HG02885 (cell line): ENCODE data around the gene PRAC1.
"Not testable (repeated sequence)": the region's sequence is repeated elsewhere in the genome, so short reads cannot be mapped to it uniquely, and the experiment has no call there.

Experiments
- ATAC-seq: cut with Tn5 transposase; IDR thresholded peaks from one replicate; pipeline ENCODE4 v1.9.1; 2021; ENCODE audit warnings: mild to moderate bottlenecking; ENCODE audit not compliant: unreplicated experiment, poor library complexity

PRAC1 gene

DNA sequence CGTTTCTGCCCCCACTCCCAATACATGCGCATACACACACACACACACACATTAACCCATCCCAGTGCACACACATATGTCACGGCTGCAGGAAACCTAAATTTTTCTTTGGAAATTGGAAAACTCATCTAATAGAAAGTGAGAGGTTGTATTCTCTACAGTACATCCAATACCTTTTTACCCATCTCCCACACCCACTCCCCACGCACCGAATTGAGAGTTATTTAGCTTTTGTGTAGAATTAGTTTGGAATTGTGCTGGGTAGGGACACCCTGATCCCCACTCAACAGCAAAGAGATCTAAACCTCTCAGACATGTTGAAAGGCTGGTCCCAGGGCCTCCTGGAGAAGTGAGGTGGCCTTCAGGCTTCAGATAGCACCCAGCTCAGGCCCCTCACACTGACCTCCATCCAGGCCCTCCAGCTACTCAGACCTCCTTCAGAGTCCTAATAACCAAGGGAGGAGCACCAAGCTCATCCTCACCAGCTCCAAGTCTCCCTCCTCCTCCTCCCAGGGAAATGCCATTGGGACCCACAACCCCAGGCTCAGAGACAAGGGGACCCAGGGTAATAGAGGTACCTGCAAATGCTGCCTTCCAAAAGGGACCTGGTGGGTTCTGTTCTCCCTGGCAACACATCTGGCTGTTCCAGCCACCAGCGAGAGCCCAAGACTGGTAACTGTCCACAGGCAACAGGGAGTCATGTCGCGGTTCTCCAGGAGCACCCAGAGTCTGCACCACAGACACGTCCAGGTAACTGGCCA is 5.3 kb upstream of the PRAC1 start:
- ATAC-seq: no peak

DNA sequence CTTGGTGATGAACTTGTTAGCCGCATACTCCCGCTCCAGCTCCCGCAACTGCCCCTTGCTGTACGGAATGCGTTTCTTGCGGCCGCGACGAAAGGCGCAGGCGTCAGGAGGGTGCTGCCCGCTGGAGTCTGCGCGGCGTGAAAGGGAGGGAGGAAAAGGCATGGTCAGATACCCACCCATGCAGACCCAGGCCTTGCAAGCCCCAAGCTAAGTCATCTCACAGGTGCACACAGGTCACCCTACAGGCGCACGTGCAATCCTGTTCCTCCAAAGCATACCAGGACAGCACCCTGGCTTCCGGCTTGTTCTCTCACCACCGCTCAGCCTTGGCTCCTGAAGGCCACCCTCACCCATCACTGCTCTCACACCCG is 4.6 kb upstream of the PRAC1 start:
- no peak for ATAC-seq

DNA sequence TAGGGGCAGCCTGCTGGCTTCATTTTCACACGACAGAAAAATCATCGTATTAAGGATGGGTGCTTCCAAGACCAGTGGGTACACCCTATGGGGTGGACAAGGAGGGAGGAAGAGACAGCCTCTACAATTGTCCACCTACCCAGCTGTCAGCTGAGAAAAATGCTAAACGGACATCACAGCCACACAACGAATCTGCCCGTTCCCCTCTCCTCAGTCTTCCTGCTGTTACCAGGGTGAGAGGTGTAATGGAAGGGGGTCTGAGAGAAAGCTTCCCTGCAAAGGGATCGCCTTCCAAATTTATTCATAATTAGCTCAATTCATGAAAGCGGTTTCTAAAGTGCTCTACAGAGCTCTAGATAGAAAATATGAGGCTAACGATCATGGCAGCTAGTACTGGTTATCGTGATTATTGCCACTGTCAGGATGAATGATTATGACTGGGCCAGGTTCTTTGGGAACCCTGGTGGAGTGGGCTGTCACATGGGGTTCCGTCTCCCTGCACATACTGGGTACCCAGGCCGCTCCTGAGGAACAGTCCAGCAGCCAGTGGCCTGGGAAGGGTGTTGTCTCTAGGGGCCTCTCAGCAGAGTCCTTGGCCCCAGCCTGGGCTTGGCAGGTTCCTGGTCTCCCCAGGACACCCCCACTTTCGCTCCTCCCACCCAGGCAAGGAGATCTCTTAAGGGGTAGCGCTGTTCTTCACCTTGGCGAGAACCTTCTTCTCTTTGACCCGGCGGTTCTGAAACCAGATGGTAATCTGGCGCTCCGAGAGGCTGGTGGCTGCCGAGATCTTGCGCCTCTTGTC is 4.0 kb upstream of the PRAC1 start:
- no peak for ATAC-seq

DNA sequence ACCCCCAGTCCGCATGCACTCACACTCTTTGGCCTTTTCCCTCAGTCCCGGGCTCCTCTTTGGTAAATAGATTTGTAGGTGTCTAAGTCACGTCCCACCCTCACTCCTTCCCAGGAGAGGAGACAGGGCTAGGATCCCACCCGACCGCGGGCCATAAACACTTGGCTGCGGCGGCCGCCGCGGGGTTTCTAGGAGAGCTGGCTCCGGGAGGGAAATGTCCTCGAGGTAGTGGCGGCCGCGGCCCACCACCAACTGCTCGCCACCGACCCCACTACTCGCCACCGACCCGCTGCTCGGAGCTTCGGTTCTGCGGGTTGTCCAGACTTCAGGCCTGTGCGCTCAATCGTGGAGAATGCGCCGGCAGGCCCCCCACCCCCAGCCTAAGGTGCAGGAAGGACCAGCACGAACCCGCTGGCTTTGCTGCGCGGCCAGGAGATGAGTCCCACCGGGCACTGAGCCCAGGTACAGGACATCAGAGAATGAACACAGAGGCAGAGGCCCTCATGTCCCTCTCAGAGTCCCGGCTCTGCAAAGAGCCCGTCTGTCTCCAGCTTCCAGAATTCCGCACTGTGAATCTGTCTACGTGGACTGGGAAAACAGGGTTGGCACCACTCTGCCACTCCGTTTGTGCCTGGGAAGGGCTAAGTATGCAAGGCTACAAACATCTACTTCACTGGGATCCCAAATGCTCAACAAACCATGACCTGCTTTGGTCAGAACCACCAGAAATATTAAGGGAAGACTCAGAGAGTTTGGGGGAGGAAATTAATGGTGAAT is 3.2 kb upstream of the PRAC1 start:
- ATAC-seq: no peak

DNA sequence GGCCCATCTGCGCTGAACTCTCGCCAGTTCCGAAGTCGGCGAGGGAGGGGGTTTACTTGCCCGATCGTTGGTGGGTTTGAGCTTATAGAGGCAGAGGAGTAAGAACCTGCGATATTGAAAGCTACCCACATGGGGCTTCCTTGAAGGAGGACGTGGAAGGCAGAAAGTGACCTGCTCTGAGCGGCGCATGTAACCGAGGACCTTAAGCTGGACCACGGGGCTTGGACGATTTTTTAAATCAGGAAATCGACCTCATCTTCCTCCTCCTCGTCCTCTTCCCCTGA is 2.6 kb upstream of the PRAC1 start:
- ATAC-seq: no peak

DNA sequence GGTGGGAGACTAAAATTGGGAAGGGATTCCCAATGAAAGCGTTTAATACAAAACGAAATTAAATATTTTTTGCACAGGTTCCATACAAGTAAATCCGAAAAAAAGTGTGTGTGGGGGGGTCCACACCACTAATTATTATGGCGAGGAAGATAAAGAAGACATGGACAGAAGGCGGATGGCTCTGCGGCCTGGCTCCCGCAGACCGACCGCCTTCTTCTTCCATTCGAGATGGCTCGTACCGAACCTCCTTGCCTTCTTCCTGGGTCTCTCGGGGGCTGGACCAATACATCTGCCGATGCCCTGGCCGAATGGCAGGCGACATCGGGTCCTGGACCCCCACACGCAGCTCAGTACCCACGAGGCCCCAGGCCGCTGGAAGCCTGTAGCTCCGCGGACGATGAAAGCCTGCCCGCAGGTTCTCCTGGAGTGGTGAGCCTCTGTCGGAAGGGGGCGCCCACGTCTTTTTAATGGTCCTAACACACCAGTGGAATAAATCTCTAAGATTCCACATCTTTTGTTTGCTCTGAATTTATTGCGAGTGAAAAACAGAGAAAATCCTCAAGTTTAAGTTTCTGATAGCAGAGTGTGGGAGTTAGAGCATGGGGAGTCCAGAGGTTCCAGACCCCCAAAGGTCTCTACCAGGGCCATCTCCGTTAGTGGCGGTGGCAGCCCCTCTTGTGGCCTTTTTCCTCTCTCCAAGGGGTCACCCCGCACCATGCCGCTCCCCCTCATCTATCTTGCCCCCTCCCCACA is 2.1 kb upstream of the PRAC1 start:
- no peak for ATAC-seq

DNA sequence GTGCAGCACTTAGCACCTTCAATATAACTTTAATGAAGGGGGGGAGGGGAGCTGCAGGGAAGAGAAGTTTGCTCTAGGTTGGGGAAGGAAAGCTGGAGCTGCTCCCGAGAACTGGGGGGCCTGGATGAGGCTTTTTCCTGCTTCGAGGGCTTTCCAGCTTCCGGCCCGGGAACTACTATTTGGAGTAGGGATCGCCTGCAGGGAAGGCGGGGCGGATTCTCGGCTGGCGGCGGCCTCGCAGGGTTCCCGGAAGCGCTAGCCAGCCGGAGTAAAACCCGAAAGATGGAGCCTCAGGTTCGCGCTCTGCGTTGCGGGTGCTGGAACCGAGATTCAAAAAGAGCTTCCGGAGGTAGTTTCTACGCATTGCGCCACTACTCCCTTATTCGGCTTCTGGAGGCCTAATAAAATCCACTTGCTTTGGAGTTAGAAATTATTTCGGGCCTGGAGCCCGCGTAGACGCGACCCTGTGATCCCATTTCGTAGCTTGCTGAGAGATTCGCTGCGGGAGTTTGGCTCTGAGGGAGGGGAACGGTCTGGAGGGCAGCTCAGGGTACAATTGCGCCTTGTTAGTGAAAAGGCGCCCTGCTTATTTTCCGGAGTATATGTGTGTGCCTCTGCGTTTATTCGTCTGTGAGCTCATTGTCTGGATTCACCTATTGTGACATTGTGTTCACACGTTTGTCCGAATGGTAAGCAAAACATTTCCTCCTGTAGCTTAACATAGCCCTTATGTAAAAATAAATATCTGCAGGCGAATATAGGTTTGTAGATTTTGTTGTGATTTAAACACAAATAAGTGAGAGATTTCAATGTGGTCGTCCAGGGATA is 1.3 kb upstream of the PRAC1 start:
- no peak for ATAC-seq

DNA sequence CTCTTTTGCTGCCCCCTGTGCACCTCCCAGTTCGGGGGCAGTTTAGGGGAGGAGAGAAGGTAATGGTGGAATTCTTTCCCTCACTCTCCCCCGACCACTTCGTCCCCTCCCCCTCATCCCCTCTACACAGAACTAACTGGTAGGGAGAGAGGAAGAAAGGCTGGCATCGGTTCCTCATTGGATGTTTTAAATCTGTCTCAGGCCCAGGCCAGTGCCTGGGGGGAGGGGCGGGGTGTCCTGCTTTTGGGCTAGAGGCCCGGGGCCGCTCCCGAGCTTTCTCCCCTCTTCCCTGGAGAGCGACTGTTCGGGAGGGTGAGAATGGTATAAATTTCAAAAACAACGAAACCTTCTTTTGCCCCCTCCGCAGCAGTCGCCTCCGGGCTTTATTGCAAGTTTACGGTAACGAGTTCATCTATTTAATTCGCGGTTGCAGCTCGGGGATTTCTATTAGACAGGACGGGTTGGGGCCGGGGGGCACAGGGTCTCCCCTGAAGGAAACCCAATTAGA is 651 bp upstream of the PRAC1 start, which contains the start of gene PRAC2:
Gene PRAC2 (plus strand): TSS at position 271 of the 508 bp plus-strand sequence. CDS start 1,226 bp downstream, outside the sequence.
- ATAC-seq: no peak

DNA sequence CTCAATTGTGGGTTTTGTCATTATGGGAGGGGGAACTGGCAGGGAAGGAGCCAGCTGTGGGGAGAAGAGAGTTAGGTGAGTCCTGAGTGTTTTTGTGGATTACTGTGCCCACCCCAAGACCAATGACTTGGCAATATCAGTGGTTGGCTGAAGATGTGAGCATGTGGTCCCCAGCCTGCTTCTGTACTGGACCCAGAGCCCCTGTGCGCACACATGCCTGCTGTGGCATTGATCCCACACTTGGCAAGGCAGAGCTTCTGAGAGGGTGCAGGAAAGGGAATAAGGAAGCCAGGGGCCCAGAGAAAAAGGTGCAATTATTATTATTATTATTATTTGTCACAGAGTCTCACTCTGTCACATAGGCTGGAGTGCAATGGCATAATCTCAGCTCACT is 1.3 kb downstream of the PRAC1 start:
- no peak for ATAC-seq

DNA sequence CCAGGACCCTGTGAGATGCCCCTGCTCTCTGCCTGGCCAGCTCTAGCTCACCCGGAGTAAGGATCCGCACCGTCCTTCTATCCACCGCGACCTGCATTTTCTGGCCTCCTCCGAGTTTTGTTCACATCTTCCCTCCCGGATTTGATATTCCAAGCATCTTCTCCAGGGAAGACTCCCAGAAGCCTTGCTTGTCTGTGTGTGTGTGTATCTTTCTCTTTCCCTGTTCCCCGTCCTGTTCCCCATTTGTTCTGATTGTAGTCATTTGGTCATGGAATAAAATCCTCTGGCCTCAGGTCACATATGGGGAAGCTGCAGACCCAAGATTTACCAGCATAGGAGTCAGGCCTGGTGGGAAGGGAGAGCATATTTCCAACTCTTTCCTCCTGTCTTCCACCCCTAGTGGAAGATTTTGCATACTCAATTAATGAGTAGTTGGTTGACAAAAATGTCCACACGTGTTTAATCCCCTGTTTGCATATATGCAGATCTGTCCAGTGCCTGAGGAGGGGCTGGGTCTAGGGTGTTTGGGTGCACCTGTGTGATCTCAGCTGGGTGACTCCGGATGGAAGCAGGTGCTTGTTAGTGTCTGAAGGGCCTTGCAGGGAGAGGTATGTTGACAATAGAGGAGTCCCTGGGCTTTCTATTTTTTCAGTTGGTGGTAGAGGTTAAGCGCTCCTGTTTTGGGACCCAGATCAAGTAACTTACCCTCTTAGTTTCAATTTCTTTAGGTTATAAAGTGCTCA is 1.9 kb downstream of the PRAC1 start:
- no peak for ATAC-seq

DNA sequence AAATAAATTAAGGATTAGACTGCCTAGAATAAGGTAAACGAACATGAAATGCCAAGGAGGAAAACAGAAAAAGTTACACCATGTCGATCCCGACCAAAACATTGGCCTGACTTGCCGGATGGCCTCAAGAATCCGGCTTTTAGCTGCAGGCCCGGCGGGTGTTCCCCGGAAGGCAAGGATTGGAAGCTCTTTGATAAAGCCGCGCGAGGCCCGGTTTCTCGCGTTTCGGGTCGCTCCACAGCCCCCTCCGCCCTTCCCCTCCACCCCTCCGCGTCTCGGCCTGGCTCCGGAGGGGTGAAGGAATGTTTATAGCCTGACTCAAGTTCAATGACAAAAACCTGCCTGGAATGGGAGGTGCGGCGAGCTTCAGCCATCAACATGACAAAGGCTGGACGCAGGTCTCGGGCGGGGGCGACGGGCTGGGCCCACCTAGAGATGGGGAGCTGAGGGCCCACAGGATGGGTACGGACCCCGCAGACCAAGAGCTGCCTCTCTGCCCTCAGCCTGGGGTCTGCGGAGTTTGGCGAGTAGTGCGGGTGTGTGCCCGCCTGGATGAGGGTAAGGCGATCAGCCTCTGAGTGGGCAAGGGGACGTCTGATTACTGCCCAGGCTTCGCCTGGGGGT is 2.6 kb downstream of the PRAC1 start:
- ATAC-seq: no peak

DNA sequence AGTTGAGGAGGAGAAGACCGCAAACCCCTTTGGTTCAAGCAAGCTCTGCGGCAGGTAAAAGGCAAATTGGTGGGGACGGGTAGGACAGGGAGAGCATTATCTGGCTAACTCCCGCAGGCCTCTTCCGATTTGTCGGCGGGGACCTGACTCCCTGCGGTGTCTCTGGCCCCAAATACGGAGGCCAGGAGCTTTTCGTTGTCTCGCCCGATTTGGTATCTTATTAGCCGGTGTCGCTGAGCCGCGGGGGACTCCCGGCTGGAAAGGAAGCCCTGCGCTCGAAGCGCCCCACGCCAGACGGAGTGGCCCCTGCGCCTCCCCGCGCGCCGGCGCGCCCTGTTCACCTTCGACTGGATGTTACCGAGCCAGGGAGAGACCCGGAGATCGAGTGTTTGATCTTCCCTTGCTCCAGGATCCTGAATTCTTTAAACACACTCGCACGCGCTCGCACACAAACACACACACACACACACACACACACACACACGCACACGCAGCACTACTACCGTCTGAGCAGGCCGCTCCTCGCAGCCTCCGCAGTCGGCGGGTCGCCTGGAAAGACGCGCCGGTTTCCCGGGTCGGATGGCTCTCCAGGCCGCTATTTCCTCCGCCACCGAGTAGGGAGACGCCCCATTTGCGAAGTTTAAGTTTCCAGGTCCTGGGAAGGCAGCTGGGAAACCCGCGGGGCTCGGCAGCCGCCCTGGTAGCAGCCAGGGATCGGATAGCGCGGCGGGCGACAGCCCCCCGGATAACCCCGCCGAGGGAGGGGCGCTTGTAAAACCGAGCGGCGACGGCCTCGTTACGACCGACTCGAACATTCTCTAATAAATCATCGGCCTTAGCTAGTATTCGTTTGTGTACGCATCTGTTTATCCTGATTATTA is 3.3 kb downstream of the PRAC1 start:
- ATAC-seq: no peak

DNA sequence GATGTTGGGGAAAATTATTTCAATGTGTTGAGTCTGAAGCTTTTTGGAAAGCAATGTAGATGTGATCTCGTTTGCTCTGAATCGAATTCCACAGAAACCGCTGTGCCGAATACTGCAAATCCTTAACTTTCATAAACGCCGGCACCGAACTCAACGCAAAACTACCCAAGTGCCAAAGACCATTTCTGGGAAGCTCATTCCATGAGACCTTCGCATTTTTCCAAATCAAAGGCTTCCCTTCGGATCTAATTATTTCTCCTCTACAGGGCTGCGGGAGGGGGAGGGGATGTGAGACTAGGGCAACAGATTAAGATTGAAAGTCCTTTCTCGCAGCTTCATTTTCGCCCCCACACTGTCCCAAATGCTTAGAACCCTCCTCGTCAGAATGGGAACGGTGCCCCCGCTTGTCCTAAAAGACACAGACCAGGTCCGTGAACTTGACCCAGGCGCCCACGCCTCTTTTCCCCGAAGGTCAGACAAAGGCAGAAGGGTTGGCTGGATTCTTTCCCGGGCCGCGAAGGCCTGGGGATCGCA is 4.0 kb downstream of the PRAC1 start:
- ATAC-seq: no peak

DNA sequence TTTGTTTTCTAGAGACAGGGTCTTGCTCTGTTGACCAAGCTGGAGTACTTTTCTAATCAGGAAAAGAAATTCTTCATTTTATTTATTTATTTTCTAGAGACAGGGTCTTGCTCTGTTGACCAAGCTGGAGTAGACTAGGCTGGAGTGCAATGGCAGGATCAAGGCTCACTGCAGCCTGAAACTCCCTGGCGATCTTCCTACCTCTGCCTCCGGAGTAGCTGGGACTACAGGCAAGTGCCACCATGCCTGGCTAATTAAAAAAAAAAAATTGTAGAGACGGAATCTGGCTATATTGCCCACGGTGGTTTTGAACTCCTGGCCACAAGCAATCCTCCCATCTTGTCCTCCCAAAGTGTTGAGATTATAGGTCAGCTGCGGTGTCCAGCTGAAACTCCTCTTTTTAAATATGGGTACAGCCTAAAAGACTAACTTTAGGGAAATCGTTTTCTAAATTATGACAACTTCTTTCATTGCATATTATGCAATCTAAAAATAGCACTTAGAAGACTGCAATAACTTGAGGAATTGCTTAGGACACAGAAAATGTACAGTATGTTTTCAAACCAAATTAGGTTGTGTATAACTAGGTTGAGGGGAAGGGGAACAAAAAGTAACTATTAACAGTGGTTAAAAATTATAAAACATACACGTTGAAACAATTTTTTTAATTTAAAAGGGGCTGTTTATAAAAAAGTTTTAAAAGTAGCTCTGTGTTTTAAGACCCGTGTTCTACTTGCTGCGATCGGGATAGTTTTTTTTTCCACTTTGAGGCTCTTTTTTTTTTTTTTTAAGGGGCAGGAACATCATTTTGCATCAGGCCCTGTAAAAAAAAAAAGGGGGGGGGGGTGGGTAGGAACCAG is 4.7 kb downstream of the PRAC1 start:
- ATAC-seq: no peak

DNA sequence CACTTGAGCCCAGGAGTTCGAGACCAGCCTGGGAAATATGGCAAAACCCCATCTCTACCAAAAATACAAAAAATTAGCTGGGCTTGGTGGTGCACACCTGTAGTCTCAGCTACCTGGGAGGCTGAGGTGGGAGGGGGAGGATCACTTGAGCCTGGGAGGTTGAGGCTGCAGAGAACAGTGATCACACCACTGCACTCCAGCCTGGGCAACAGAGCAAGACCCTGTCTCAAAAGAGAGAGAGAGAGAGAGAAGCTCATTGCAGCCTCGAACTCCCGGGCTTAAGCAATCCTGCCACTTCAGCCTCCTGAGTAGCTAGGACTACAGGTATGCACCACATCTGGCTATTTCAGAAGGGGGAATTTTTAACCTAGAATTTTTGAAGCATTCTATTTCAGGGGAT is 5.8 kb downstream of the PRAC1 start:
- ATAC-seq: not testable (repeated sequence)
